HG02884 (cell line): ENCODE measurements around the gene ZFP62.

Experiments used
- ATAC-seq: cut with Tn5 transposase; IDR thresholded peaks from one replicate; pipeline ENCODE4 v1.9.1; 2021; ENCODE audit warnings: mild to moderate bottlenecking, moderate library complexity; ENCODE audit not compliant: unreplicated experiment

The ZFP62 gene

DNA sequence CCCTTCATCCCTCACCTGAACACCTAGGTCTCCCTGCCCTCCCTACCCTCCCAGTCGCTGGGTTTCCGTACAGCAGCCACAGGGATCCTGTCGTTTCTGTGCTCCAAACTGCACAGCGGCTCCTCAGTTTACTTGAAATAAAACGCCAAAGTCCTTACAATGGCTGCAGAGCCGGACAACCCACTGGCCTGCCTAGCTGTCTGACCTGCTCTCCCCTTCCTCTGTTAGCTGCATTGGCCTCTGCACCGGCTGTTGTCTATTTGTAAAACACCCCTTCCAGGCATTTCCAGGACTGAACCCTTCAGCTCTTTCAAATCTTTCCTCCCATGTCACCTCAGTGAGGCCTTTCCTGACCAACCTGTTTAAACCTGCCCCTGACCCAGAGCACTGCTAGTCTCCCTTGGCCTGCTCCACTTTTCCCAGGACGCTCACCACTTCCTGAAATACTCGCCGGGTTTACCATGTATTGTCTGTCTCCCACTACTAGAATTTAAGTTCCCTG, 49.4 kb downstream of the ZFP62 start:
- no peak for ATAC-seq

GRCh38 chr5:180810959-180811622, 50.0 kb downstream of the ZFP62 start:
- no peak for ATAC-seq

DNA sequence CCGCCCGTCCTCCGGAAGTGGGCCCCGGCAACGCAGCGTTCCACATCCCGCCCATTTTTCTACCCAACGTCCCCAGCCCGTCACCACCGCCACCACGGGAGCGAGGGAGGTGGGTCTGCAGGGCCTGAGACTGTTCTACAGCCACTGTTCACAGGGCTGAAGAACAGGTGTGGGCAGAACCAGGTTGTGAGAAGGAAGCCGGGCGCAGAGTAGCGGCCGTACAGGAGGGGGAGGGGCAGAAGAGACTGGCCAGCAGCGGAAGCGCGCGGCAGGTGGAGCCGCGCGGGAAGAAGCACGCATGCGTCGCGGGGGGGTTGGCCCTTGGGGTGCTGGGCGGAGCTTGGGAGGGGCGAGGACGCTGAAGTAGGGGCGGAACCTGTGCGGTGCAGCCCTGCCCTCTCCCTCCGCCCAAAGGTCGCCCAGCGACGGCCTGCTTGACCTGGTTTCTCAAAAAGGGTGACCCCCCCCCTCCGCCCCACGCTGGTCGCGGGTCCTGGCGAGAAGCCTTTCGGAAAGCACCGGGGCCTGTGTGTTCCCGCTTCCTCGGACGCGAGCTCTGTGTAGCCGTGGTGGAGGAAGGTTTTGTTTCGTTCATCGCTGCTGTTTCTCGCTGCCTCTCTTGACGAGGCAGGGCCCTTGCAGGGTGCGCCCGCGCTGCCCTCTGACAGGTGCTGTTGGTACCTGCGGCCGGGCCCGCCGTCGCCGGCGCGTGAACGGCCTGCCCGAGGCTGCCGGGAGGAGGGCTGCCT, 50.7 kb downstream of the ZFP62 start:
- peak; percentile 61 for ATAC-seq

DNA sequence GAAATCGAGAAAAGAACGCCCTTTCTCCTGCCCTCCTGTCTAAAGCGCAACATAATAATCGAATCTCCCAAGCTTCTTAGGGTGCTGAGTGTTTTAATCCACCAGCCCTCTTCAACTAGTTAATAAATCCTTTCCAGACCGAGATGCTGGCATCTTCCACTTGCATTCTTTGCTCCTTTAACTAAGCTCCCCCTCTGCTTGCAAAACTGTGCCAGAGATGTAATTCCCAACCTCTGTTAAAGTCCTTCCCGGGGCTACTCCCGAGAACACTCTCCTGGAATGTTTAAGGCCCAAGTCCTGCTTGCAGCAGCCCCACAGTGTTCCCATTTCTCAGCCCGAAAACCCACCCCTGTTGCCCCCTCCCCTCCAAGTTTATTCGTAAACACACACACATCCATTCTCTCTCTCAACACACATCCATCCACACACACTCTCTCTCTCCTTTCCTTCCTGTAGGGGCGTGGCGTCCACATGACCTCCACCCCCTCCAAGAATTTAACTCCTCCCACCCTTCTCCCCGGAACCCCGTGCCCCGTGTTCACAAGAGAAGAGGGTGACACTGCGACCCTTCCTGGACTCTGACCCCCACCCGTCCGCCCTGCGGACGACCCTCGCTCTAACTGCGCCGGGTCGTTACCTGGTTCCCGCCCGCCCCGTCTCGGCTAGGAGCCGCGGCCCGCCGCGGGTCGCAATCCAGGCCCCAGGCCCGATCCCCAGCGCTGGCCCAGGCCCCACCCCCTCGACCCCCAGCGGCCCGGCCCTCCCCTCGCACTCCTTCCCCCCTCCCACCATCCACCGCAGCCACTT, 51.5 kb downstream of the ZFP62 start:
- peak; percentile 58 for ATAC-seq

DNA sequence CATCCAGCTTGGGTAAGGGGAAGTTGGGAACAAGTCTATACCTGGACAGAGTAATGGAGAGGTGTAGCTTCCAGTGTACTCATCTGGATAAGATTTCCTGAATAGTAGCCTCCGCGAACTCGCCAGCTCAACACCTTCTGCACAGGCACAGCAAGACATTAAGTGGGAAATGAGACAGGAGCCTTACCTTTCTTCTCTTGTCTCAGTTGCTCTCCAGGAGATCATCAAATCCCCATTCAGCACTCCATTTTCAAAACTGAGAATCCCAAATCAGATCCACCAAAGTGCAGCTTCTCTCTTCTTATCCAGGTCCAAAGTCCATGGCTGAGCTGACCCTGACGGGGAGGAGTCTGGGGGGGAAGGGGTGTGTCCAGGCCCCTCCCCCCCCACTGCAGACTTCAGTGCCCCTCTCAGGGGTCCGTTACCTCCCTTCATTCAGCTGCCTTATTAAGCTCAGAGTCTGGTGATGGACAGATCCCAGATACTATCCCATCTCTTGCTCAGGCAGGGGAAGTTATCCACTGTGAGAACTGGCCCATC, 52.5 kb downstream of the ZFP62 start:
- no peak for ATAC-seq

DNA sequence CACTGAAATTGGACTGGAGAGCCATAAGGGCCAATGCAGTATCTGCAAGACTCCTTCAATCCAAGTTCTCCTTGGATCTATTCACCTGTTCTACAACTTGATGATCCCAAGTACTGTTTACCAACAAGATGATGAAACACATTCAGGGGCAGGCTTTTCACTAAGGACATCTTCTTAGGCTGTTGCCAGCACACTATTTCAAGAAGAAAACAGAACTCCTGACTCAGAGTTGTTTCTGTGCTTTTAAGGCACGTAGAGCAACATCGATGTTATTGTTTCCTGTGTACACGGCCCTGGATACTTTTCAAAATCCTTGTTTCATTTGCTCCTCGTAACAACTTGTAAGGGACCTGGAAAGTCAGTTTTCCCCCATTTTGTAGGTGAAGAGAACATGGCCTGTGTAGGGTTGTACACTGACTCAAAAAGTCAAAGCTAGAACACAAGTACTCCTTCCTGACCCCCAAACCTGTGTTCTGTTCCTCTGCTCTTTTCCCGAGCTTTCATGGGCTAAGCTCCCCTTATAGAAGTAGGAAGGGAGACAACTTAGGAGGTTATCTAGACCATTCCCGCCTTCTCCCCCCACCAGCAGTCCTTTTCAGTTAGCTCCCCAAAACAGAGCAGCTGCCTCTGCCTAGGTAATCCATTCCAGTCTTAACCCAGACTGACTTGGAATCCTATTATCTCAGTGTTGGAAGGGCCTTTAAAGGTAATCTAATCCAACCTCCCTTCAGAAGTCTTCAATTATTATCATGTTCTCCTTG, 53.2 kb downstream of the ZFP62 start:
- ATAC-seq: no peak

GRCh38 chr5:180807046-180807445, 54.0 kb downstream of the ZFP62 start:
- ATAC-seq: no peak

DNA sequence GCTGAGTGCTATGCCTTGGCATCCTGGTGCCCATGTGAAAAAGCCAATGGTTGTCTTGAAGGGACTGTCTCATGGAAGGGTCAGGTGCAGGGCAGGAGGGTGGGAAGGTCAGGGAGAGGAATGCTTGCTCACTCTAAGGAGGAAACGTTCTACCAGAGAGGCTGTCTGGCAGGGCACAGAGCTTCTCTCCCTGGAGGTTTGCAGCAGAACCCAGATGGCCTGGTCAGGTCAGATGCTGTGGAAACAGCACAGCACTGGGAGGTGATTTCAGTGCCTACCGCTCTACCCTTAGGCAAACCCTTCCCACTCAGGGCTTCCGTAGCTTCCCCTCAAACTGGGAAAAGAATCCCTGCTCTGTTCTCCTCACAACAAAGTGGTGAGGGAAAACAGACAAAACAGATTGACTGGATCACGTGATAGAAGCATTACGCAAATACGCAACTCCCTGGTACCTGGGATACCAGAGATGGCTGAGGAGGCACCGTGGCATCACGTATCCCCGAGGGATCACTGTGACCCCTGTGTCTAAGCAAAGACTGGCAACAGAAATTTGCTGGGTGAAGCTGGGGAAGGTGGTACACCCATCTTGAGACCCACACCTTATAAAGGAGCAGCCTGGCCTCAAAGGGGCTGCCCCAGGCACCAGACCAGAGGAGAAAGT, 54.6 kb downstream of the ZFP62 start:
- ATAC-seq: no peak

DNA sequence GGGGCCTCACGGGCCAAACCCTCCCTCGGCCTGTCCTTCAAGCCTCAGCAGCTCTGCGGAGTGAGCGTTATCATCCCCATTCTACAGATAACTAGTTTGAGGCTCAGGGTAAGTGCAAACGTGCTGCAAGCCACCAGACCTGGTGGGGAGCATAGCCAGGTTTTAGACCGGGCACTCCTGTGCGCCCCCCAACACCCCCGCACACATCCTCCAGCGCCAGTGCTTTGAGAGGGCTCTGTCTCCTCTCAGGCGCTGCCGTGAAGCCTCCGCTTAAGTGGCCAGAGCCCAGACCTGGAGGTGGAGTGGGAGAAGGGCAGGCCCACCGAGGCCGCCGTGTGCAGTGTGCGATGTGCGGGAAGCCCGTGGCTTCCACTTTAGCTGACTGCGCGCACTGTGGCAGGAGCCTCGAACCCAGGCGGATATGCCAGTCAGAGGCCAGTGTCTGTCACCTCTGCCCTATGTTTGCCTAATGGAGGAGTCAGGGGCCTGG, 56.9 kb downstream of the ZFP62 start:
- no peak for ATAC-seq

DNA sequence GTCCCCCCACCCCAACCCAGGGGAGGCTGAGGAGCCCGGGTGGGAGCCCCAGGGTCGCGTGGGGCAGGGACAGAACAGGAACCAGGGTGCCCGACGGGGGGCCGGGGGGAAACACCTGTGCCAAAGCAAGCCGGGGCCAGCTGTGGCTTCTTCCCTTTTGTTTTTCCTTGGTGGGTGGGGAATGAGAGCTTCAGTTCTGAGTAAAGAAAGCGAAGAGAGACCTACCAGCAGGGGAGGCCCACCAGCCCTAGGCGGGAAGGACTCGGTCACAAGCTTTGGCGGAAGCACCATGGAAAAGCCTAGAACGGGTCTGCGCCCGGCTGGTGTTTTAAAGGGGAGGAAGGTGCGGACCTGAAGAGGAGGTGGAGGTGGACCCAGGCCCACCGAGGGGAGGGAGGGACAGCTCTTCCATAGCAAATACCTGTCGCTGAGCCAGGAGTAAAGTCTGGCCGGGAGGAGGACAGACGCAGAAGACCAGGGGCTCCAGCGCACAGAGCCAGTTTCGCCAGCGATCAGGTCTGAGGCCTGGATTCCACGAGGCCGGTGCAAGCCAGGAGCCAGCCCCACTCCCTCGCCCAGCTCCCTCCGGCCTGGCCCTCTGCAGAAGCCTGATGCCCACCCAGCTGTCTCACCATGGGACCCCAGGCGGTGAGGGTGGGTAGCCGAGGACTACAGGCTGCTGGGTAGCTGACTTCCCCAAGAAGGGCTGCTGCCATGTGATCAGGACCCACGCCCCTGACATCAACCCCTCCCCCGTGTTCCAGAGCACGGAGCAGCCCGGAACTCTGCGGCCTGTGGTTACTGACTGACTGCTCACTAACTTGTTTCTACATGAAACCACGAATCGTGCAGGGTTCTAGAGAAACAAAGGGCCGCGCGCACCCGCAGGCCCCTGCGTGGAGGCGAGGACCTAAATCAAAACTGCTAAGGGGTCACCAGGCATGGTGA, 57.6 kb downstream of the ZFP62 start:
- peak; percentile 64 for ATAC-seq

DNA sequence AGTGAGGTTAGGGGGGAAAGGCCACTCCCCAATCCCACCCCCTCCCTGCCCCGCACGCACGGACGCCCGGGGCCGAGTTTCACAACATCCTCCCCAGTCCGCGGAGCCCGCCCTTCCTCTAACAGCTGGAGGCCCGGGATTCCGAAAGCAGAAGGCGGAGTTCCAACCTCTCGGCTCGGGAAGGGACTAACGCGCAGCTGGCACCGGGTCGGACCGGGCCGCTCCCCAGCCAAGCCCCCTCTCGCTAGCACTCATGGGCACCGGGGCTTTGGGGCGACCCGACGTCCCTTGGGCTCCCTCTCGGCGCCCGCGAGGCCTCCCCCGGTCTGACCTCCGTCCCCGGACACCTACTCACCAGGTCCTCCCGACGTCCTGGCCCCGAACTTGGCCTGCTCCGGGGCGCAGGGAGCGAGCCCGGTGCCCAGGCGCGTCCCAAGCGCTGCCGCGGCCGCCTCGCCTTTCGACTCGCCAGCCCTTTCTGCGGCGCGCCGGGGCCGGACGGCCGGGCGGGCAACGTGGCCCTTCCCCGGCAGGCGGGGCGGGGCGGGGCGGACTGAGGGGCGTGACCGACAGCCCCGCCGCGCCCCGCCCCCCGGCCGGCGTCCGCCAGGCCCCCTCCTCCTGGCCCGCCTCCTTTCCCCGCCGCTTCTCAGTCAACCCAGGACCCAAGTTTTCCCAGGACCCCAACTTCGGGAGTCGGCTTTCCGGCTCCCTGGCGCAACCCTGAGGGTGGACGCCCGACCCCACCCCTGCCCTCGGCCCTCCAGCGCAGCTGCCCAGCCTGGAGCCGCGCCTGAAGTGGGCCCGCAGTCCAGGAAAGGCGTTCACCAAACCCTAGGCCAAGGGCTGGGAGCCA, 58.5 kb downstream of the ZFP62 start, which contains the start of gene MGAT1:
MGAT1 (minus strand) TSS at position 482 of the 856 bp plus-strand sequence. CDS start 9,835 bp downstream, outside the sequence.
- peak; percentile 31 for ATAC-seq

DNA sequence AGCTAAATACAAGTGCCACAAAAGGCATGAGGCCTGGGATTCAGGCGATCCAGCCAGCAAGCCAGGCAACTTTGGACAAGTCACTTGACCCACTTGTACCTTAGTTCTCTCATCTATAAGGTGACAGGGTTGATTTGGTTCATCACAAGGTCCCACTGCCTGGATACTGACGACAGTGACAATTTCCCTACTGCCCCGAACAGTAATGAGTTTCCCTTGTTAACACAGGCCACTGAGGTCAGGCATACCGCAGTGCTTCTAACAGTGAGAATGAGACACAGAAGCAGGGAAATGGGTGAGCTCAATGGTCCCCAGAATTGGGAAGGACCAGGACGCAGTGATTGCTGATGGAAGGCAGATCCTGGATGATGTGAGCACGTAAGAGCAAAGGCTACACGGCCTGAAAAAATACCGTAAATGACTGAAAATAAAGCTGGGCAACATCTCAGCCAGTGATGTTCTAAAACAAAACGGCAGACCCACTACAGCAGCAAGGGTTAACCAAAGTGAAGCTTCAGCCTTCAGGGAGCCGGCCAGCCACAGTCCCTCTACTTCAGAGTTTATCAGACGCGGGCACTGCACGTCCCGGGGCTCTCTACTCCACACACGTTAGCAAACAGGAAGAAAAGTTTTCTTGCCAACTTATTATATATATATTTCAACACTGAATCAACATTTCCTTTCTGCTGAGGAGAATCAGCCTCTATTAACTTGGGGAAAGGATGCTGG, 59.3 kb downstream of the ZFP62 start:
- no peak for ATAC-seq

DNA sequence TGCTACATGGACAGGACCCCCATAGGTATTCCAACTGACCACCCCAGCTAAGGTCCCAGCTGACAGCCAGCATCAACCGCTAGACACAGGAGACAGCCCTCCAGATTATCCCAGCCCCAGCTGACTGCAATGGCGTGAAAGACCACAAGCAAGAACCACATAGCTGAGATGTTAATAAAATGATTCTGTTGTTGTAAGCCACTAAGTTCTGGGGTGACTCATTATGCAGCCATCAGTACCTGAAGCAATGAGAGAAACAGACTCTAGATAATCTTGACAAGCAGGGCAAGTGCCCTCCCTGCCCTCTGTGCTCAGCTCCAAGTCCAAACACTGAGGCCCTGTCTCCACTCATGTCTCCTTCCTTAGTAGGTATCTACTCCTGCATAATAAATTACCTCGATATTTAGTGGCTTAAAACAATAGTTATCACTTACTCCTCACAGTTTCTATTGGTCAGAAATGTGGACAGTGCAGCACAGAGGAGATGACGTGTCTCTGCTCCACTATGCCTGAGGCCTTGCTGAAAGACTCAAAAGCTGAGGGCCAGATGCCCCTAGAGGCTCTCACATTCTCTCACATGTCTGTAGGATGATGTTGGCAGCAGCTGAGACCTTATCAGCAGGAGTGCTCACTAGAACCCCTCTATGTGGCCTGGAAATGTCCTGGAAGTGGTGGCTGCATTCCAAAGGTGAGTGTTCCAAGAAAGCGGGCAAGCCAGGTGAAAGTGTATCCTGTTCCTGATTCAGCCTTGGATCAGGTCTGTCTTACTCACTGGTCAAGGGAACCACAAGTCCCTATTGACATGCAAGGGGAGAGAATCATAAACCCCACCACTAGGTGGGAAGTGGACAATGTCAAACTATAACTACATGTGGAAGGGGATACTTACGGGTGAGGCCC, 60.9 kb downstream of the ZFP62 start:
- no peak for ATAC-seq

GRCh38 chr5:180799194-180799593, 61.9 kb downstream of the ZFP62 start:
- no peak for ATAC-seq

DNA sequence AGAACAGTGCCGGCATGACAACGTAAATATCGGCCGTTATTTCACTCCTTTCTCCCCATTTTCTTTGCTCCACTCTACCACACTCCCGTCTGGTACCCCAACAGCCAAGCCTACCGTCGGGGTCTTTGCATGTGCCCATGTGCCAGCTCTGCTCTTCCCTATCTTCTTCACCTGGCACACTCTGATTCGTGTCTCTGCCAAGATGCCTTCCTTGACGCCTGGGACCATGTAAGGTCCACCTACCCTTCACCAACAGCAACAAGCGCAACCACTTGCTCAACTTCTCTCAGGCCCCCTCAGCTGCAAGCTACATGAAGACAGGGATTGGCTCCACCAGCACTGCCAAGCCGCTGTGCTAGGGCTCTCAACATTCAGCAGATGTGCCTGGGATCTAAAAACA, 62.9 kb downstream of the ZFP62 start:
- ATAC-seq: no peak
